Effector CD4-positive, alpha-beta T cell (primary cell): ENCODE measurements around the gene MPV17L2.

Experiments used
- DNase-seq: peaks from one replicate; pipeline ENCODE4 v3.0.0-alpha.2; 2020

Gene MPV17L2

DNA sequence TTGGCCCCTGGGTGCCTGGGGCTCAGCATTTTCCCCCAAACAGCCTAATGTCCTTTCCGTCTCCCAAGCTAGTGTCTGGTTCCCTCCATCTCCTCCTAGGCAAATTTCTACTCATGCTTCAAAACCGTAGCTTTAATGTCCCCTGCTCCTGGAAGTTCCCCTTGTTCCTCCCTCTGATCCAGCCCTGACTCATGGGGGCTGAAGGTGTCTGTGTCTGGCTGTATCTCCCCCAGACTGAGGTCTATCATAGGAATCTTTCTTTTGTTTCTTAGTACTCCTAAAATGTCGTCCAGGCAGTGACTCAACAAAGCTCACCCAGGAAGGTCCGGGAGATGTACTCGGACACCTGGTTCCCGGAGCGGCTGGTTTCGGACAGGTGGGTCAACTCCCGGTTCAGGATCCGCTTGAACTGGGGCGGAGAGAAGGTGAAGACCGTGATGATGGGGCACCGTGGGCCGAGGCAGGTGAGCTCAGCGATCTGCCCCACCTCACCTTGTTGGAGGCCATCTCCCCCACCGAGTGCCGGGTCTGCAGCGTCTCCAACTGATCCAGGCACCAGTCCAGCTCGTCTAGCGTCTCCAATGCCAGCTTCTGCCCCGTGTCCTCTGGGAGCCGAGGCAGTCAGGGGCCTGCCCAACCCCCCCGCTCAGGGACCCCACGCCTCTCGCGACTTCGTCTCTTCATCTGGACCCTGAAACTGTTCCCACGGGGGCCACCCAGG, 27.1 kb downstream of the MPV17L2 start:
- DNase-seq: no peak

DNA sequence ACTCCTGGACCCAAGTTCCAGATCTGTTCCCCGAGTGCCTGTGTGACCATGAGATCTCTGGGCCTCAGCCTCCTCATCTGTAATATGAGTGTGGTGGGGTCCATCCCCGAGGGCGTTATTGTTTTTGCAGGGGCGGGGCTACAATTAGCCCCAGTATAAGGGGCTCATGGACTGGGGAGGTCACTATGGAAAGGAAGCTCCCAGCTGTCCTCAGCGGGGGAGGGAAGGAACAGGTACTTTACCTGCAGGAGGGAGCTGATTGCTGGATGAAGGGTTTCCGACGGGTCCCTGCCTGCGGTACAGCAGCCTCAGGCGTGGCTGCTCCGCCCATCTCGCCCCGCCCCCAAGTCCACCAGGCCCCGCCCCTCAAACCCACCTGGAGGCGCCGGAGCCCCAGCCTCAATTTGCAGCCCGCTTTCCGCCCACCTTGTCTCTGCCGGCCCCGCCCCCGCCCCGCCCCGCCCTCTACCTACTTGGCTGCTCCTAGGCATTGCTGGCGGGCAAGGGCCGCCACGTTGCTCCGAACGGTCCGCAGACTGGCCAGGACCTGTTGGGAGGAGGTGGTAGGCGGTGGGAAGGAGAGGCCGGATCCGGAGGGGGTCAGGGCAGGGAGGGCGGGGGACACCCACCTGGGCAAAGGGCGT, 27.7 kb downstream of the MPV17L2 start:
- no peak for DNase-seq

DNA sequence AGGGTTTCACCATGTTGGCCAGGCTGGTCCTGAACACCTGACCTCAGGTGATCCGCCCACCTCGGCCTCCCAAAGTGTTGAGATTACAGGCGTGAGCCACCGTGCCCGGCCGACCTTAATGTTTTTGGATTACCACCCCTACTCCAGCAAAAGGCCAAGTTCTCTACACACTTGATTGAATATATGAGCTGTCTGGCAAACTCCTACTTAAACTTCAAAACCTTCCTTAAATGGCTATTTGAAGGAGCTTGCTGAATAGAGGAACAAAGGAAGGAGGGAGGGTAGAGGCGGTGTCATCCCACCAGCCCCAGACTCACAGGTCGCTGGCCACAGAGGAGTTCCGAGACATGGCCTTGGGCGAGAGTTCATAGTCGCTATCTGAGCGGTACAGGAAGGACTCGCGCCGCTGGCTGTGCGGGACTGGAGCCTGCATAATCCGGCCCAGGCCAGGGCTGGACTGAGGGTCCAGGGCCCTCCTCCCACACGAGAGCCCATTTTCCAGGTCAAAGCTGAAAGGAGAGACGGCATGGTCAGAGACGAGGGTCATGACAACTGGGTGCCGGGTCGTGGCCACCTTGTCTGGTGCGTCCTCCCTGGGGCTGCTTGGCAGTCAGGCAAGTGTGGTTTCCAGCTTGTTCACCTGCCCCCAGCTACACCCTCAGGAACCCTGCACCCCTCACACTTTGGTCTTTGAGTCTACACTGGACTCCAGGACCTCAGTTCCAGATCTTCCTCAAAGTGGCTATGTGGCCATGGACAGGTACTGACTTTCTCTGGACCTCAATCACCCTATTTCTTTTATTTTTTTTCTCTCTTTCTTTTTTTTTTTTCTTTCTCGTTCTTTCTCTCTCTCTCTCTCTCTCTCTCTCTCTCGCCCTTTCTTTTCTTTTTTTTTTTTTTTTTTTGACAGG, 29.1 kb downstream of the MPV17L2 start:
- DNase-seq: no peak

DNA sequence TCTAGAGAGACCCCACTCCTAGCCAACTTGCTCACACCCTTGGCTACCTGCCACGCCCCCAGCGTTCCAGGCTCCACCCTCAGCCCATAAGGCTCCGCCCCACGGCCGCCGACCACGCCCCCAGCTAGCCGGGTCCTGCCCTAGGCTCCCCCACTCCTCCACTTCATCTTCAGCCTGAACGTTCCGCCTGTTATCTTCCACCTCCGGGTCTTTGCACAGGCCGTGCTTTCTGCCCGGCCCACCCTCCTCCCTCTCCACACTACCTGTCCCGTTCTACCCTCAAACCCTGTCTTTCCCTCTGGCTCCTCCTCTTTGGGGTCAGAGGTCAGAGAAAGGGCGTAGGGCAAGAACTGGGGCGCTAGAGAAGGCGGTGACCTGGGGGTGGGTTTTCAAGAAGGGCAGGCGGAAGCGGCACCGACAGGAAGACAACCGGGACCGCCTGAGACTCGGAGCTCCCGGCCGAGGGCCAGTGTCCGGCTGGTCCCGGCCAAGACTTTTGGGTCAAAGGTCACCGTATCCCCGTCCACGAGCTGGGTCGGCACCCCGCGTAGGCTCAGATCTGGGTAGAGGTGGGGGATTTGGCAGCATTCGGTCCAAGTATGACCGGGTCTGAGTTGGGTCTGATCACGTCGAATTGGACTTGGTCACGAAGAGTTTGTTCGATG, 31.0 kb downstream of the MPV17L2 start:
- no peak for DNase-seq

DNA sequence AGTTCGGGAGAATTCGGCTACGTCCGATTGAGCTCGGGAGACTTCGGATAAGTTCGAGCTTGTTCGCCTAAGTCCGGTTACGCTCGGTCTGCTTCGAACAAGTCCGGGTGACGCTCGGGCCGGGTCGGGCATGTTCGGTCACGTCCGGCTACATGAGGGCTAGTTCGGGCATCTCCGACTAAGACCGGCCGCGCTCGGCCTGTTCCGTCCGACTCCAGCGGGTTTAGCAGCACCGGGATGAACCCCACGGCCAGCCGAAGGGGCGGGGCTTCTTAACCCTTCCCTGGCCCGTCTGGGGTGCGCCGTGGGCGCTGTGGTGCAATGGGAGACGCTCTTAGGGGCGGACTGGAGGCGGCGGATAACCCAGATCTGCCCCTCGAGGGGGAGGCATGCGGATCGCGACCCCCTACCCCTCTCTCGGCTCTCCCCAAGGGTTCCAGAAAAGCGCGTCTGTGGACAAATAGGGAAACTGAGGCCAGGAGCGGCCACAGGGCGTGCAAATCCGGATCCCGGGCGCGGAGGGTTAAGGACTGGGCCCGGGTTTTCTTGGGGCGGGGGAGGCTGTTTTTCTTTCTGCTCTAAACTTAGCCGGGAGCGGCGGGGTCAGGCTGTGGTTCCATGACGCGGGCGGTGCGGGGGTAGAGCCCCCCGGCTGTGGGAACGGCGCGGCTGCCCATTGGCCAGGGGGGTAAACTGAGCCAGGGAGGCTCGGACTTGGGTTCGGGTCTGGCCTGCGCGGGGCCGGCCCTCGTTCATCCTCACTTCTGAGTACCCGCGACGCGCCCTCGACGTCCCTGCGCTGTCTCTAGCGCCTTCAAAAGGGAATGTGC, 31.7 kb downstream of the MPV17L2 start:
- peak; percentile 62 for DNase-seq

DNA sequence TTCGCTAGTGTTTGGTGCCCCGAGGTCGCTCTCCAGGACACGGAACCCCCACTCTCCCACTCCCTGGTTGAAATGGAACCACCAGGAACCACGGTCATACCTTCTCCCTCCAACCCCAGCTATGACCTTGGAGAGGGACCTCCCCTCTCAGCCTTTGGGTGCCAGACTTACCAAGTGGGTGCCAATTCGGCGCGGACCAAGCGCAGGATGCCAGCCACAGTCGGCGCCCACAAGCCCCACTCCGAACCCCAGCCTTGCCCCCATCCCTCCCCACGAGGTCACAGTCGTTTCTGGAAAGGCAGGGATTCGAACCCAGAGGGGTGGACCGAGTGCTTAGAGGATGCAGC, 32.3 kb downstream of the MPV17L2 start:
- DNase-seq: no peak

DNA sequence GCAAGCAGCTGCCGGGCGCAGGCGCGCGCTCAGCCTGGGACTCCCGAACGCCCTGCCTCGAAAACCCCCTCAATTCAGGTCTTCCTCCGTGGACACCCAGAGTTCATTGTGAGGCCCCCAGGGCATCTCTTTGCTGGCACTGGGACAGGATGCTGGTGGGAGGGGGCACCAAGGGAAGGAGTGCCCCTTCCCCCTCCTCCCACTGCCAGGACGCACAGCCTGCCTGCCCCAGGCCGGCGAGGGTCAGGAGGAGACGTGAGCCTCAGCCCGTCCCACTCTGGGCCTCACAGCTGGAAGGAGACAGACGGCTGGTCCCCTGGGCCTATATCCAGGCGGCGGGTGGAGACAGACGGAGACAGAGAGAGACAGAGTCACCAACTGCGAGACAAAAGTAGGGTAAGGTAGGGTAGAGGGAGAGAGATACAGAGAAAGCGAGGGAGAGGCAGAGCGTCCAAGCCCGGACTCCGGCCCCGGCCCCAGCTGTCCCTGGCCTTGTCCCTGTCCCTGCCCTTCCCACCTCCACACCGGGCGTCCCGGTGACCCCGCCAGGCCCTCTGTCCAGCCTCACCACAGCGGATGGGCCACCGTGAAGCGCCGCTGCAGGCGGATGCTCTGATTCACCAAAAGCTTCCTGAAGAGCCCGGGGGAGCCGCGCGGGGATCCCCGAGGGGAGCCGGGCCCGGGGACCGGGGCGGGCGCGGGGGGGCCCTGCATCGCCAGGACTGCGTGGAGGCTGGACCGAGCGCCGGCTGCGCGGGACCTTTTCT, 32.9 kb downstream of the MPV17L2 start, which contains the start of gene PDE4C:
TSS of gene PDE4C (minus strand) at position 737 of the 767 bp plus-strand sequence. CDS start at position 714, 23 bp downstream.
- DNase-seq: no peak

DNA sequence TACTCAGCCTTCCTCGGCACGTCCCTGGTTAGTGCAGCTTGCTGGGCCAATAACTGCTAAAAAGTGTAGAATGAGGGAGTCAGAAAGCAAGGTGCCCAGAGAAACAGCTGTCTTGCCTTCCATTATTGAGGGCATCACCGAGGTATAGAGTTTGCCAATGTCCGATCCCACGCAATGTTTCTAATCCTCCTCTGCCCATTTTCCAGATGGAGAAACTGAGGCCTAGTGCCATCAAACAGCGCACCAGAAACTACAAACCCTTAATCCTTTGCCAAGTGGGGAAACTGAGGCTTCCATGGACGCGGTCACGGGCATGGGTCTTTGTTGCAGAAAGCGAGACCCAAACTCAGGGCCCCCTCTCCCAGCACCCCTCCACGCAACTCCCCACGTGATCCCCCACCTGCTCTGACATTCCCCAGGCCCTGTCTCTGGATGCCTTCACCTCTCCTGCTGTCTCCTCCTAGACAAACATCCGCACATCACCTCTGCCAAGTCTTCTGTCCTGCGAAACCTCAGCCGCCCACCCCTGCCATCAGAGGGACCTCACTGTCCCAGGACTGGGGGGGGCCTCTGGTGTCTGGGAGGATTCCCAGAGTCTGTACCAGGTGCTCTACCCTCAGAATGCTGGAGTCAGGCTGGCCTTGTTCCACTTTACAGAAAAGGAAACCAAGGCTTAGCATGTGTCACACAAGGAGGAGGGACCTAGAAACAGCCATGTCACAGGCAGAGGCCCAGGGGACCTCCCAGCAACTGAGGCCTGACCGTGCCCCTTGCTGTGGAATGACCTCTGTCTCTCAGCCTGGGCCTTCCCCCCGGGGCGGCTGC, 34.1 kb downstream of the MPV17L2 start:
- no peak for DNase-seq

DNA sequence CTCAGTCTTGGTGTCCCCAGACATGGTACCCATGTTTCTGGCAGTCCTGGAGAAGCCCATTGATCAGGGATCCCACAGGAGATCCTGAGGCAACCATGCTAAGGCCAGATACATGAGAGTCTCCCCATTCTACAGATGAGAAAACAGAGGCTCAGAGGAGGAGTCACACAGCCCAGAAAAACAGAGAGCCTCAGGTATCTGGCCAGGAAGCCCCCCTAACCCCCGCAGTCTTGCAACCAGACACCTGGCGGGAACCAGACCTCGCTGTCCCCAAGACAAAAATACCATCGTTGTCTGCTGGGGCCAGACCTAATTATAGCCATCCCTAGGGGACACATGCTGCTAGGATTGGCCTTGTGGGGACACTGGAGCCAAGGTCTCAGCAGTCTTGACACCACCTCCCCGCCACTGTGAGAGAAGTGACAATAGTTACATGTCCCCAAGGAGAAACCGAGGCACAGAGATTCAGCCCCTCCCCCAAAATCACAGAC, 34.8 kb downstream of the MPV17L2 start:
- DNase-seq: no peak

DNA sequence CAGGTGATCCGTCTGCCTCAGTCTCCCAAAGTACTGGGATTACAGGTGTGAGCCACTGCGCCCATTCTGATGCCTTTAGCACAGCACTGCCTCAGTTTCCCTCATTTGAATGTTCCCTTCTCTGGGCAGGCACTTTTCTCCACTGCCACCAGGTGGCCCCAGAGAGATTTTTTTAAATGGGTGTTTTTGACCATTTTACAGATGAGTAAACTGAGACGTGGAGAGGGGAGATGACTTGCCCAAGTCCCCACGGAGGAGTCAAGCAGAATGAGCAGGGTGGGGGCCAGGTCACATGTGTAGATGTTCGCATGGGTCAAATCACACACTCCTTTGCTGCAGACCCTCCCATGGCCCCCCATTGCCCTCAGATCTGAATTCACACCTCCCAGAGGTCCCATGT, 36.5 kb downstream of the MPV17L2 start:
- DNase-seq: no peak

DNA sequence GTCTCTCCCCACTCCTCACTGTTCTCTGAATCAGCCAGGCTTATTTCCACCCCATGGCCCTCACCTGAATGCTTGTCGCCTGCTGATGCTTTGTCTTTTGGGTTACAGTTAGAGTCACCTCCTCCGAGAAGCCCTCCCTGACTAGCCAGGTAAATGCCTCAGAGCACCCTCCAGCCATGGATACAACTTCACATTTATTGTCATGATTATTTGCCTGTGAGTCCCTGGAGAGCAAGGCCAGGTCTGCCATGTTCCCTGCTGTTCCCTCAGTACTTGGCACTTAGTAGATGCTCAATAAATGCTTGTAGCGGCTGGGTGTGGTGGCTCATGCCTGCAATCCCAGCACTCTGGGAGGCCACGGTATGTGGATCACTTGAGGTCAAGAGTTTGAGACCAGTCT, 36.9 kb downstream of the MPV17L2 start:
- DNase-seq: no peak

DNA sequence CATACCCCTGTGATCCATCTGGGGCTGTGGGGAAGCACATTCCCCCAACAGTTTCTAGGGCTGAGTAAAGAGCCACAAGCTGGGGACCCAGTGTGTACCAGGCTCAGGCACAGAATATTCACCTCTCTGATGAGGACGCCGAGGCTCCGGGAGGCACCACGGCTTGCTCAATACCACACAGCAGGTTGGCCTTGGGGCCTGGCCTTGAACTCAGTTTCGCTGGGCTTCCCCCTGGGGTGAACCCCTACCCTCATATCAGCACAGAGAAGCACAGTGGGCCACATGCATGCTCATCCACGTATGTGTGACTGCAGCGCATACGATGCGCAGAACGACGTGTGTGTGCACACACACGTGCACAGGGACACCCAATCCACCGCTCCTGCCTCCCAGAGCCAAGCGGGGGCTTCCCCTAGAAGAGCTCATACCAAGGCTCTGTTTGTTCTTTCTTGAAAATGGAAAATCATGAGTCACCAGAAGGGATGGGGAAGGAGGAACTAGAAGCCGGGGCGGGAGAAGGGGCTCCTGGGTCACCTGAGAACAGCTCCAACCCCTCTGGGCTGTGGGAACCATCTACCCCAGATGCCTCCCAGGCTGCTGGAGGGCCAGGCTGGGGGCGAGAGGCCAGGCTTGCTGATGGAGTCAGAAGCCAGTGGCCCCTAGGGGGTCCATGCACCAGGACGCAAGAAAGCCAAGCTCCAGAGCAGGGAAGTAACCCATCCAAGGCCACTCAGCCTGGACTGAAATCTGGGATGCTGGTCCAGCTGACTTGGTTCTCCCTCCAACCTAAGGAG, 38.1 kb downstream of the MPV17L2 start:
- no peak for DNase-seq

DNA sequence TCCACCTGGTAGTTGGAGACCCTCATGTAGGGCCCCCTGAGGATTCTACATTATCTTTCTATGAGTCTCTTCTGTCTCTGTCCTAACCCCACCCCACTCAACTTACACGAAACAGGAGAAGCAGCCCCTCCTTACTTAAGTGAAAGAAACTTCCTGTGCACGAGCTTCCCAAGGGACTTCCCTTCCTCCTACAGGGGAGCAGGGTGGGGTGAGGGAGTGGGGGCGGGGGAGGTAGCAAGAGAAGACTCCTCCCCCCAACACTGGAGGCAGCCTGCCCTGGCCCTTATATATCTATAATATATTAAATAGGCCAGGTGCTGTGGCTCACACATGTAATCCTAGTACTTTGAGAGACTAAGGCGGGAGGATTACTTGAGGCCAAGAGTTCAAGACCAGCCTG, 38.8 kb downstream of the MPV17L2 start:
- DNase-seq: no peak

DNA sequence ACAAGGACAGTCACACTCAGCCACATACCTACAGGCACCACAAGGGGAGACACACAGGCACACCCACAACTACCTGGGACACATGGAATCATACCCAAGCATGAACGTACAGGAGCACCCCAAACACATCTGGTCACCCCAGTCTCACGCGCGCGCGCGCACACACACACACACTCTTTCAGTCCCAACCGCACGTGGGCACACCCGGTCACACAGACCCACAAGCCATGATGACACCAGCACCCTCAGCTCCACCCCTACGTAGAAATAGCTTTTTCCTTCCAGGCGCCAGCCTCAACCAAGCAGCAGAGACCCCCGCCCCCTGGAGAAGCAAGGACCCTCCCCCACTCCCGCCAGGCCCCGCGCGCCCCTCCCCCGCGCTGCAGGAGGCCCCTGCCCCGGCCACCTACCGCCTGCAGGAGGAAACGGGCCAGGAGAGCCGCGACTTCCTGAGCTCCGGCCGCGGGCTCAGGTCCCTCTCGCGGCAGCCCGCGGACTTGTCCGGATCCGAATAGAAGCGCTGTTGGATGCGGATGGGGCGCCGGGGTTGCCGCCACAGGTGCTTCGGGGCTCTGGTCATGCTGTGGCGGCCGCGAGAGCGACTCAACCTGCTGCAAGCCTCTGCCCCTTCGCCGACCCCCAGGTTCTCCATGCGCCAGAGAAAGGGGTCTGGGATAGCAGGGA, 39.7 kb downstream of the MPV17L2 start:
- DNase-seq: no peak

DNA sequence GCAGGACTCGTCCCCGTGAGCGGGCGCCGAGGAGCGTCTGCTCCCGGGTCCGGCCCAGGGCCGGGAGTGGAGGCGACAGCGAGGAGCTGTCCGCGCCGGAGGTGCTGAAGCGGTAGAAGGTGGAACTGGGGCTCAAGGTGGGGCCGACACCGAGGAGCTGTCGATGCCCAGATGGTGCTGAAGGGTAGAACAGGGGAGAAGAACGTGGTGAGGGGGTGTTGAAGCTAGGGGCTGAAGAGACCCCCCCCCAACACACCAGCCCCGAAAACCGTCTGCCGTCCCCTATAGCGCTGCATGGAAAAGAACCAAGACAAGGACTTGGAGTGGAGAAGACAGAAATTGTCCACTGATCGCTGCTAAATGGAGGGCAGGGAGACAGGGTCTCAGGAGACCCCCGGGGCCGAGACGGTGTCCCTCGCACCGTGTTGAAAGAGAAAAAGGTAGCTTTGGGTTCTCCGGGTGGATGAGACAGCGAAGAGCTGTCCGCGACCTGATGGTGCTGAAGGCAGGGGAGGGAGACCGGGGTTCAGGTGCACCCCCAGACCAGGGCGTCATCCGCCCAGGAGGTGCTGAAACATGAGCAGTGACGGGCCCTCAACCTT, 40.3 kb downstream of the MPV17L2 start:
- peak; percentile 35 for DNase-seq

DNA sequence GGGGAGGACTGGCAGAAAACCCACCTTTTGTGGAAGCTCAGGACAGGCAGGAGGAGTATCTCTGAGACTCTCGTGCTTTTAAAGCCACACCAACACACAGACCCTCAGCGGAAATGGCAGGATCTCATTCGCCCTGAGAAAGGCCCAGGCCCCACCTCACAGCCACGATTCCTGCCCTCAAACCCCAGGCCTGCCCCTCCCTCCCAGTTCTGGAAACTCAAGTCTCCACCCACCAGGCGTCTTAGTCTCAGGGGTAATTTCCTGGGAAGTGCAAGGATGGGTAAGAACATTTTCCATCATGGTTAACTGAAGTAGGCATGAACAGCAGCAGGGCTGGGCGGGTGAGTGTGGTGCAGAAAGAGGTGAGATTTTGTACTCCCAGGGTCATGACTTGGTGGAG, 41.2 kb downstream of the MPV17L2 start:
- no peak for DNase-seq

DNA sequence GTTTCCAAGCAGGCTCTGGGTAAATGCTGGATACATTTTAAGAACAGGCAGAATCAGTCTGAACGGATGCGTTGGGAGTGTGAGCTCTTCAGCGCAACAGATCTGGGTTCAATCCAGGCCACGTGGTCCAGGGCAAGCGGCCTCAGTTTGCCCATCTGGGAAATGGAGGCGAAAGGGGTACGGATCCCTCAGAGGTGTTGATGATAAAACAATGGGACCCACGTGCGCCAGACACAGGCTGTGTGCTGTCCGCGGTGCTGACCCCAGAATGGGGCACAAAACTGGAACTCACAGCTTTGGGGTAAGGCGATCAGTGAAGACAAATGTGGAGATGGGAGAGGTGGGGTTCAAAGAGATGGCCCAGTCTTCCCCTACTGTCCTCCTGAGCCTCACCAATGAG, 46.3 kb downstream of the MPV17L2 start:
- DNase-seq: no peak

DNA sequence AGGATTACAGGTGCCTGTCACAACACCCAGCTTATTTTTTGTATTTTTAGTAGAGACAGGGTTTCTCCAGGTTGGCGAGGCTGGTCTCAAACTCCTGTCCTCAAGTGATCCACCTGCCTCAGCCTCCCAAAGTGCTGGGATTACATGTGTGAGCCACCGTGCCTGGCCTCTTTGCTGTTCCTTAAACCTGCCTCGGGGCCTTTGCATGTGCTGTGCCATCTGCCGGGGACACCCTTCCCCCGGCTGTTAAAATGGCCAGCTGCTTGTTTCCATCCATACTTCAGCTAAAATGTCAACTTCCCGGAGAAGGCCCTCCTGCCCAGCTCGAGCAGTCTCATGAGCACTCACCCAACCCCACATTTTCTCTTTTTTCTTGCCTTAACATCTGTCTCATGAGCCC, 52.3 kb downstream of the MPV17L2 start:
- DNase-seq: no peak
